GM21717 (cell line): ENCODE measurements around the gene ZPR1.
"Not testable (repeated sequence)": the region's sequence is repeated elsewhere in the genome, so short reads cannot be mapped to it uniquely, and the experiment has no call there.

Experiments
- ATAC-seq: cut with Tn5 transposase; IDR thresholded peaks from one replicate; pipeline ENCODE4 v1.9.1; 2021; ENCODE audit warnings: mild to moderate bottlenecking, moderate library complexity; ENCODE audit not compliant: unreplicated experiment

The ZPR1 gene

DNA sequence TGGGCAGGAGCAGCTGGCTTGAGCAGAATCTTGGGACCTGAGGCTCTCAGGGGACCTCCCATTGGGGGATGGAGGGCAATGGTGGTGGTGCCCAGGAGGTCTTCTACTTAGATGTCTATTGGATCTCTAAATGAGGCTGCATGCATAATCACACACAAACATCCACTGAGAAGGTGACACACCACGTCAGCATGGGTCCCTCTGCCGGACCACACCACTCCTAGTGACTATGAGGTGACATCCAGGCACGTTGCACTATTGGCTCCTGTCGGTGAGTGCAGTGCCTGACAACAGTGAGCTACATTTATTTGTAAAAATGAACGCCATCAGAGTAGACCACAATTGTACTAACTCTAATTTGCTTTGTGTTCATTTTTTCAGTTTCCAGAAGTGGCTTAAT lies 37.6 kb upstream of the ZPR1 start:
- no peak for ATAC-seq

DNA sequence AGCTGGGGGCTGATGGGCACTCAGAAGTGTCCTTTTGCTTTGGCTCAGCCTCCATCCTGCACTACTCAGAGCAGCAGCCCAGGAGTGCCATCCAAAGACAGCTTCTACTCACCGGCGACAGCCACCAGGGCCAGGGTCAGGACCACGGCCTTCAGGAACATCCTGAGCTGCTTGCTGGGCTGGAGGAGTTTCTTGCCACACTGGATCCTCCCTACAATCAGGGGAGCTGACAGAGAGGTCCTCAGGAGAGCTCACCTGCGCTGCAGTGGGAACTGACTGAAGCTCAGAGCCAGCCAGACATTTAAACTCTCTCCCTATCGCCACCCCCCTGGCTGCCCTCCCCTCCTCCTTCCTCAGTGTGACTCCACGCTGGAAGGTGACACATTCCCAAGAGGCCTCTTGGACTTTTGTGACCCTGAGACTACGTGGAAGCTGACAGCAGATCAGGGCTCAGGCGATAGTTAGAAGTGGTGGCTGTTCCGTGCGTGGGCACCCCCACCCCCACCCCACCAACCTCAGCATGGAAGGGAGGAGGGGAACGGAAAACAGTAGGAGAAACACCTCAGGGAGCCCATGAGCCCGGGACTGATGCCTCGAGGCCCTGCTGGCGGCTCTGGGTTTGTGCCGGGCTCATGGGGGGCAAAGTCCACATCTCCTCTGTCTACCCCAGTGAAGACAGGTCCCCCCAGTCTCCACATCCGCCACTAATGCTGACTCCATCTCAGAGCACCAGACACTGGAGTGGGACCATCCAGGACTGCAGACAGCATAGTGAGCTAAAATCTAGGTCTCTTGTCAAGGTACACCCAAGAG lies 35.4 kb upstream of the ZPR1 start, which contains the start of gene APOA4:
APOA4 (minus strand) TSS at position 274 of the 813 bp plus-strand sequence; CDS start at position 161, 113 bp downstream.
- no peak for ATAC-seq

DNA sequence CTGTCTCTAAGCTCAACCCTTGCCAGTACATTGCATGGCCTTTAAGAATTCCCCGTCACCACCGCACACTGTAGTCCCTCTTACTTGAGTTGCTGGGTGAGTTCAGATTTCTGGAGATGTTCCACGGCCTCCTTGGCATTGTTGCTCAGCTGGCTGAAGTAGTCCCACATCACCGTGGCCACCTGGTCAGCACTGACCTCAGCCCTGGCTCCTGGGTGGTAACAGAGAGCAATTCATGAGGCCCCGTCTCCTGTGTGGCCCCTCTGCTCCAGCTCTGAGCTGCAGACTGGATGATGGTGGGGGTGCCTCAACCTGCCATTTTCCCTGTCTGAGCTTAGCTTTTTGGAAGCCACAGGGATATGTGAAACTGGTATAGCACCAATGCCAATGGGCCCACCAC lies 34.8 kb upstream of the ZPR1 start:
- ATAC-seq = no peak

DNA sequence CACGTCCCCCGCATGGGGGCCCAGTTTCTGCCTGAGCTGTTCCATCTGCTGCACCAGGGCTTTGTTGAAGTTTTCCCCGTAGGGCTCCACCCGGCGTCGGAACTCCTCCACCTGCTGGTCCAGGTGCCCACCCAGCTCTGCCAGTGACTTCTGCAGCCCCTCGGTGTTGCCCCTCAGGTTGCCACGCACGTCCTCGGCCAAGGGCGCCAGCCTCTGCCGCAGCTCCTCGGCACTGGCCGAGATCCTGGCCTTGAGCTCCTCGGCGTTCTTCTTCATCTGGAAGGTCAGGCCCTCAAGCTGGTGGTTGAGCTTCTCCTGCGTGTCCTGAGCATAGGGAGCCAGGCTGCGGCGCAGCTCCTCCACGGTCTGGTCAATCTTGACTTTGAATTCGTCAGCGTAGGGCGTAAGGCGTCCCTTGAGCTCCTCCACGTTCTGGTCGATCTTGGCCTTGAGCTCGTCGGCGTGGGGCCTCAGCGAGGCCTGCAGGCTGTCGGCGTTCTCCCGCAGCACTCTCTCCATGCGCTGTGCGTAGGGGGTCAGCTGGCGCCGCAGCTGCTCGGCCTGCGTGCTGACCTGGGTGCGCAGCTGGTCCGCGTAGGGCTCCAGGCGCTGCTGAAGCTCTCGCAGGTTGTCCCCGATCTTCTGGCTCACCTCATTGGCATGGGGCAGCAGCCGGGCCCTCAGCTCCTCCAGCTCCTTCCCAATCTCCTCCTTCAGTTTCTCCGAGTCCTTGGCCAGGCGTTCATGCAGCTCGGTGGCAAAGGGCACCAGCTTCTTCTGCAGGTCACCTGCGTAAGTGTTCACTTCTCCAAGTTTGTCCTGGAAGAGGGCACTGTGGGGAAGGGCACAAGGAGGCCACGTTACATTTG lies 33.5 kb upstream of the ZPR1 start:
- no peak for ATAC-seq

DNA sequence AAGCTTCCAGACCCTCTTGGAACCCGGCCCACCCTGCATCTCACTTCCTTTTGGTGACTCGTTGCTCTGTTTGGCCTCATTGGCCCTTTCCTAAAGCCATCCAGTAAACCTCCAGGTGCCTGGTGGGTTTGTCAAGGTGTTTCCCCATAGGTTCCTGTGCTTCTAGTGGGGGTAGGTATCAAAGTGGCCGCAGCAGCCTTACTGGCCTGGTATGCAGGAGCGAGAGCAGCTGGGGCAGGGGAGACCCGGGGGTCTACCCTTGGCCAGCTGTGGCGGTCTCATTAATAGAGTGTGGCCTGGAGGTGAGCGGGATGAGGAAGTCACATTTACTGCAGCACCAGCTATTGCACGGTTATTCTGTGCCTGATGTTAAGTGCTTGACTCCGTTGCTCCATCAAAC lies 31.2 kb upstream of the ZPR1 start:
- ATAC-seq = no peak

DNA sequence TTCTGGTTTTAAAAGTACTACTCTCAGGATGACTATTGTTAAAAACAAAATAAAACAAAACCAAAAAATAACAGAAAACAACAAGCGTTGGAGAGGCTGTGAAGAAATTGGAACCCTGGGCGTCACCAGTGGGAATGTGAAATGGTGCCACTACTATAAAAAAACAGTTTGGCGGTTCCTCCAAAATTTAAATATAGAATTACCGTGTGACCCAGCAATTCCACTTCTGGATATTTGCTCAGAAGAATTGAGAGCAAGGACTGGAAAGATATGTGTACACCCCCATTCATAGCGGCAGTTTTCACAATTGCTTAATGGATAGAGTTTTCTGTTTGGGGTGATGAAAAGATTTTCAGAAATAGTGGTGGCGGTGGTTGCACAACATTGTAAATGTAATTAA lies 26.7 kb upstream of the ZPR1 start:
- no peak for ATAC-seq

DNA sequence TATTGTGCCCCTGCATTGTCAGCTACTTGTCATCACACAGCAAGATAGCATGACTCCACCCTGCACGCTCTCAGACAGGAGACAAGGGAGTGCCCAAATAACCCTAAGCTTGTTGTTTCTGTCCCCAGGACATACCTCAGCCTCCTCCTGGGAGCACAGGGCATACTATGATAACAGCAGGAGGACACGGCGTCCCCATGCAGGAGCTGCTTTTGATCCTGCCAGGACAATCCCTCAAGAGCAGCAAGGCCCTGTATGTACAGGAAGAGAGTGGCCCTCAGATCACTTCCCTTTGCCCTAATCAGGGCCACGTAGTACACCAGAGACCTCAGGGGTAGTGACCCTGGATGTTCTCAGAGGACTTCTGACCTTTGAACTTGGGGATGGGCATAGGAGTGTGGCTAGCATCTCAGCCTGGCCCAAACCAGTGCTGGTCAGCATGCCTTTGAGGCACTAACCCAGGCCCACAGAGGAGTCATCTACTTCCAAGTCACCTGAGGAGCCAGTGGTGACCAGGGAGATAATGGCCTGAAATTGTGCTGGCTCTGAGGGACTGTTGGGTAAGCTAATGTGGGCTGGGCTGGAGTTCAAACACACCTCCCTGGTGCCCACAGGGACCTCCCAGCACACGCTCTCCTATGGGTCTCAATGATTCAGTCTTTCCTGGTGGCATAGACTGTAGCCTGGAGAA lies 26.1 kb upstream of the ZPR1 start:
- no peak for ATAC-seq

DNA sequence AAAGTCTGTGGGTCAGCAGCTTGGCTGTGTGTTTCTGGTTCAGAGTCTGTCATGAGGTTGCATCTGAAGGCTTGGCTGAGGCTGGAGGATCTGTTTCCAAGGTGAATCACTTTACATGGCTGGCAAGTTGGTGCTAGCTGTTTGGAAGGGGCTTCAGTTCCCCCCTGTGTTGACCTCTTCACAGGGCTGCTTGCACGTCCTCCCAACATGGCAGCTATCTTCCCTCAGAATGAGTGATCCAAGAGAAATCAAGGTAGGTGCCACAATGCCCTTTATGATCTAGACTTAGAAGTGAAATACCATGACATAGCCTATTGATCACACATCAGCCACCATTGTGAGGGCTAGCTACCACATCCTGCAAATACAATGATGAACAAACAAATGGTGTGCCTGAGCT lies 25.3 kb upstream of the ZPR1 start:
- no peak for ATAC-seq

DNA sequence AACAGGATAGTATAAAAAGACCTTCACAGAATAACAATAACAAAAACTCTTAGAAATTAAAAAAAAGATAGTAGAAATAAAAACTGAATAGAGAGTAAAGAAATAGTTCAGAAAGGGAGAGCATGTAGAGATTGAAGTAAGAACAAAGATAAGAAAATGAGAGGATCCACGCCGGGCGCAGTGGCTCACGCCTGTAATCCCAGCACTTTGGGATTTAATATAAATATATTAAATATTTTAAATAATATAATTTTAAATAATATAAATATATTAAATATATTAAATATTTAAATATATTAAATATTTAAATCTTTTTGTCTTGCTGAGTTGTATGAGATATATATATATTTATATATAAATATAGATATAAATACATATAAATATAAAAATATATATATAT lies 24.3 kb upstream of the ZPR1 start:
- no peak for ATAC-seq

DNA sequence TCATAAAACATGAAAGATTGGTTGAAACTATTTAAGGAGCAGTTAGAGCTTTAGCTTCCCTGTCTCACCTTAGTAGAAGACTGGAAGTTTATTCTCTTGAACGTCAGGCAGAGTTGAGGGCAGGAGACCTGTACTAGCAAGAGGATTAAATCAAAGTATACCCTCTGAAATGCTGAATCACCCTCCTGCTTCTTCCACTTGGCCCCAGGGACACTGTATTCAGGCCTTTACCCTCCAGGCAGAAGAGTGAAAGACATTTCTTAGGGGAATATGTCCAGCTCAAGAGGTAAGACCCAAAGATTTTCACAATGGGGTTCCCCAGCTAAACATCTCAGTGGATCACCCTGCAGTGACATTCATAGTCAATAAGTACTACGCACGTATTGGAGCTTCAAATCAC lies 23.4 kb upstream of the ZPR1 start:
- ATAC-seq = no peak

DNA sequence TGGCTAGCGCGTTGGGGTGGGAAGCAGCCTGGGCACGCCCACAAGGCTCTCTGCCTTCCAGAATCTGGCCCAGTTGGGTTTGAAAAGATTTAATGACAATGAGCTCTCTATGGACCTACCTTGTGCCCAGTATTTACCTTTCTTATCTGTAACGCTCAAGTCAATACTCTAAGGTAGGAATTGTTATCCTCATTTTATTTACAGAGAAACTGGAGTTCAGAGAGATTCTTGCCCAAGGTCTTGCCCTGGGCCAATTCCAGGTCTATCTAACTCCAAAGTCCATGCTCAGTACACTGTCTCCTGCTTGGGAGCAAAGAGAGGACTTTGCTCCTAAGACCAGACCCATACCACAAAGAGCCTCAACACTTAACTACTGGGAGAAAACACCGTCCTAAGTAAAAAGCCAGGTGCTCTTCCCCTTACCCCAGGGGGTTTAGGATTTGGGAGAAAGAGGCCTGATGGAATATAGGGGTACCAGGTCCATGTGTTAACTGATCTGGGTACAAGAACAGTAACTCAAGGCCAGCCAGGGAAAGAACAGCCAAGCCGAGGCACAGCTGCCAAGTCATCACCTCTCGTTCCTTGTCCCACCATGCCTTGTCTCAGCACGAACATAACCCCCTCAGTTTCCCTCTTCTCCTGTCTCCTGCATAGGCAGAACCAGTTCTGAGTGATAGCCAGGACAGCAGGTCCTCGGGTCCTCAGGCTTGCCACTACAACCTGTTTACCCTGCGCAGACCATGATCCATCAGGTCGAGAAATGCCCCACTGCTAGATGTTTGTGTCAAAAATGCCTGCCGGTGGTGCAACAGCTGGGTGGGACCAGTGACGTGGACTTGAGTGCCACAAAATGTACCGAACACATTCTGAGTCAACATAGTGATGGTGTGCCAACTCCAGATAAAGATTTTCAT lies 20.7 kb upstream of the ZPR1 start:
- no peak for ATAC-seq

DNA sequence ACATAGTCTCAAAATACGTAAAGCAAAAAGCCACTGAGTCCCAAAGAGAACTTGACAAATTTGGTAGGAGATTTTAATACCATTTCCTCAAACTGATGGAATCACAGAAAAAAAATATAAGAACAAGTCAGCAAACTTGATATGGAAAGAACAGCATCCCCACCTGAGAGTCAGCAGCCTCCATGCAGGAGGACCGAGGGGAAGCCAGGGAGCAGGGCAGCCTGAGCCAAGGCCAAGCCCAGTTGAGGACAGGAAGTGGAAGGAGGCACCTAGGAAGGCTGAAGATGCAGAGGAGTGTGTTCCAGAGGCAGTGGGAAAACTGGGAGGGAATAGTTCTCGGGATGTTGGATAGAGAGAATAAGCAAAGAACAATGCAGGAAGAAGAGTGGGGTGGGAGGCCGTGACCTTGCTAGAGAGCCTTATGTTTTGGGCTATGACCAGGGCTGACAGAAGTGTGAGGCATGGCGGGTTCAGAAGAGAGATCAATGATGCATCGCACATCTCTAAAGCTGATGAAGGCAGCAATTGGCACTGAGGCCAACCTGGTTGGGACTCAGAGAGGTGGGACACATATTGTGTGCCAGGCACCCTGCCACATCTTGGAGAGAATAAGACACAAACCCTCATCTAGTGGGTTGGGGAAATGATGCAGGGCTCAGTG lies 19.9 kb upstream of the ZPR1 start:
- ATAC-seq = no peak

DNA sequence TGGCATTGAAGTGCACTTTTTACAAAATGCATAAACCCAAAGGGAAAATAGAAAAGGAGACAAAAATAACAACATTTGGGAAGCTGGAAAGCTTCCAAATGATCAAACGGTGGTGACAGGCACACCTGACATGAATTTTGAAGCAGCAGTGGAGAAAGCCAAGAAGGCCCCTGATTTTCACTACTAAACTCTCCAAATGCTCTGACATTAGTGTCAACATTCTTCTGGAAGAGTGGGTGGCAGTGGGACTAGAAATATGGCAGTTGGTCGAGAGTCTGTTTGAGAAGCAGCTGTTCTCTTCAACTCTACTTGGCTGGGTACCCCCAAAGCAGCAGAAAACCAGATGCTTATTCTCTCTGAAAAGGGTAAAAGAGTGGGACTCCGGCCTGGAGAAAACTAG lies 16.2 kb upstream of the ZPR1 start:
- ATAC-seq = no peak

DNA sequence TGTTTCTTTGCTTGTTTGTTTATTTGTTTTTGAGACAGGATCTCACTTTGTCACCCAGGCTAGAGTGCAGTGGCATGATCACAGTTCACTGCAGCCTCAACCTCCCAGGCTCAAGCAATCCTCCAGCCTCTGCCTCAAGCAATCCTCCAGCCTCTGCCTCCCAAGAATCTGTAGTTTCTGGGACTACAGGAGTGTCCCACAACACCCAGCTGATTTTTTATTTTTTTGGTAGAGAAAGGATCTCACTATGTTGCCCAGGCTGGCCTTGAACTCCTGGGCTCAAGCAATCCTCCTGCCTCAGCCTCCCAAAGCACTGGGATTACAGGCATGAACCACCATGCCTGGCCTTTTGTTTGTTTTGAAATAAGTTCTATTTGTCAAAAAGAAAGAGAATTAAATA lies 13.8 kb upstream of the ZPR1 start:
- ATAC-seq = not testable (repeated sequence)

DNA sequence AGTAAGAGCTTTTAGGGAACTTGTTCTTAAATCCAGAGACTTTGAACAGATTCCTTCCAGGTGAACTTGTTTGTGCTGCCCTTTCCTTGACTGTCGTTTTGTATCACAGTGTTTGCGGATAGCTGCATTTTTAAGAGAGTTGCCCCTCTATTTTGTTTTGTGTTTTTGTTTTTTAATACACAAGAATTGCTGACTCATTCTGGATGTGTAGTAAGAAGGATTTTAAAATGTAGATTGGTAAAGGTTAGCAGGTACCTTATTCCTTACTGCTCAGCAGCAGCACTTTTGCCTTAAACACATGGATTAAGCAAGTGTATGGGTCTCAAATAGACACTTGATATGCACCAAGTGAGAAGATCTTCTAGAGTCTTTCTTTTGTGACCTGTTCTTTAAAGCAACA lies 12.8 kb upstream of the ZPR1 start:
- no peak for ATAC-seq

DNA sequence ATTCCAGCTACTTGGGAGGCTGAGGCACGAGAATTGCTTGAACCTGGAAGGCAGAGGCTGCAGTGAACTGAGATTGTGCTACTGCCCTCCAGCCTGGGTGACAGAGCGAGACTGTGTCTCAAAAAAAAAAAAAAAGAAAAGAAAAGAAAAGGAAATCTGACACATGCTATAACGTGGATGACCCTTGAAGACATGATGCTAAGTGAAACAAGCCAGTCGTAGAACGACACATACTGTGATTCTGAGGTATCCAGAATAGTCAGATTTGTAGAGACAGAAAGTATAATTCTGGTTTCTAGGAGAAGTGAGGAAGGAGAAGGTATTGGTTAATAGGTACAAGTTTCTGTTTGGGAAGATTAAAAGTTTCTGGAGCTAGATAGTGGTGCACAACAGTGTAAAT lies 10.5 kb upstream of the ZPR1 start:
- no peak for ATAC-seq

DNA sequence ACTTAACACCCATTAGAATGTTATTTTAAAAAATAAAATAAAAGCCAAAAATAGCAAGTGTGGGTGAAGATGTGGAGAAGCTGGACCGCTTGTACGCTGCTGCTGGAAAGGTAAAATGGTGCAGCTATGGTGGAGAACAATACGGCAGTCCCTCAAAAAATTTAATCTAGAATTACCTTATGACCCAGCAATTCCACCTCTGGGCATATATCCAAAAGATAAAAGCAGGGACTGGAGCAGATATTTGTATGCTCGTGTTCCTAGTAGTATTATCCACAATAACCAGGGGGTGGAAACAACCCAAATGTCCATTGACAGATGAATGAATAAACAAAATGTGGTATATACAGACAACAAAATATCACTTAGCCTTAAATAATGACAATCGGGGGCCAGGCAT lies 10.0 kb upstream of the ZPR1 start:
- no peak for ATAC-seq

DNA sequence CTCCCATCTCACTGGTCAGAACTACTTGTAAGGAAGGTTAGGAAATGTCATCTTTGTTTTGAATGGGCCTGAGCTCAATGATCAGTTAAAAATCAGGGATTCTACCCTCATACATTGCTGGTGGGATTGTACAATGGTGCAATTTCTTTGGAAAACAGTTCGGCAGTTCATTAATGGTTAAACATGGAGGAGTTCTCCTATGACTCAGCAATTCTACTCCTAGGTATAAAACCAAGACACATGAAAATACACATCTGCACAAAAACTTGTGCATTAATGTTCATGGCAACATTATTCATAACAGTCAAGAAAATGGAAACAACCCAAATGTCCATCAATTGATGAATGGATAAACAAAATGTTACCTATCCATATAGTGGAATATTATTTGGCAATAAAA lies 8.7 kb upstream of the ZPR1 start:
- no peak for ATAC-seq

DNA sequence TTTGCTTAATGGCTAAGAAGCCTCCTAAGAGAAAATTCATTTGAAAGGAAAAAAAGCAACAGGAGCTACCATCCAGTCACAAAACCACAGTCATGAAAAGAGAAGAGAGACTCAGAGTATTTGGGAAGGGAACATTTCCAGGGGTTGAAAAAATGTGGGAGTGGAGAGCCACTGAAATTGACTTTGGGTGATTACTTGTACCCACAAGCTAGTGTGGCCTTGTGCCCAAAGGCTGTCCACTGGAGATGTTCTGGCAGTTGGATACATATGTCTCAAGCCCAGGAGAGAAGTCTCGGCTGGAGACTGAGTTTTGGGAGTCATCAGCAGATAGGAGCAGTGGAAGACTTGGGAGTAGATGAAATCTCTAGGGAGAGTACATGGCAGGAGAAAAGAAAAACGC lies 7.0 kb upstream of the ZPR1 start:
- ATAC-seq = no peak

DNA sequence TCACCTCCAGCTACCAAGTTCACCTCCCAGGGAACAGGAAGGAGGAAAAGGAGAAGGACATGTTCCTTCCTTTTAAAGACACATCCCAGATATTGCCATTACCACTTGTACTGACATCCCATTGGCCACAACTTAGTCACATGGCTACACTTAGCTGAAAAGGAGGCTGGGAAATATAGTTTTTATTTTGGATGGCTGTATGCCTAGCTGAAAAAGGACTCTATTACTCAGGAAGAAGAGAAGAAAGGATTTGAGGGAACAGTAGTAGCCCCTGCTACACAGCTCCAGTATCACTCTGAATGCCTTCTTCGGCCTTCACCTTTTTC lies 5.9 kb upstream of the ZPR1 start:
- no peak for ATAC-seq
